GM18526 (cell line): ENCODE results near the gene DENND1A.

Experiments used
- POLR2A ChIP-seq: IDR thresholded peaks from 3 replicates; pipeline ENCODE4 v1.6.1; 2011; ENCODE audit not compliant: insufficient read length; ENCODE audit errors: extremely low read depth

The DENND1A gene

GRCh38 chr9:123361086-123361730 is 568.7 kb downstream of the DENND1A start:
- TF ChIP-seq POLR2A = no peak

- TF ChIP-seq POLR2A = no peak
These were observed 569.5 kb downstream of the DENND1A start for GRCh38 chr9:123360161-123361085.

GRCh38 chr9:123359546-123359945 is 570.4 kb downstream of the DENND1A start:
- TF ChIP-seq POLR2A = no peak

- no peak for TF ChIP-seq POLR2A
These were observed 570.8 kb downstream of the DENND1A start for GRCh38 chr9:123359106-123359505.

- no peak for TF ChIP-seq POLR2A
These were observed 571.6 kb downstream of the DENND1A start for GRCh38 chr9:123358181-123358905.

- no peak for TF ChIP-seq POLR2A
These were observed 572.2 kb downstream of the DENND1A start for GRCh38 chr9:123357743-123358059.

GRCh38 chr9:123356851-123357742 is 572.8 kb downstream of the DENND1A start:
- TF ChIP-seq POLR2A = no peak

- TF ChIP-seq POLR2A = no peak
These were observed 574.0 kb downstream of the DENND1A start, which contains the start of gene CRB2 for GRCh38 chr9:123355761-123356431. Gene CRB2, plus strand, starts transcription at chr9:123356197. Its CDS starts 64 bp downstream, at chr9:123356261.

- no peak for TF ChIP-seq POLR2A
These were observed 575.0 kb downstream of the DENND1A start for GRCh38 chr9:123354806-123355508.

GRCh38 chr9:123353984-123354591 is 575.8 kb downstream of the DENND1A start:
- TF ChIP-seq POLR2A = no peak

GRCh38 chr9:123353041-123353440 is 576.9 kb downstream of the DENND1A start:
- no peak for TF ChIP-seq POLR2A

GRCh38 chr9:123350590-123351310 is 579.2 kb downstream of the DENND1A start:
- TF ChIP-seq POLR2A = no peak
